SK-N-SH (cell line): Measurements from ENCODE around the gene PPIP5K2.

ENCODE experiments used
- CTCF ChIP-seq: fragments of 200-600 bp; sonication (generic); IDR thresholded peaks from 2 replicates; pipeline ENCODE4 v1.6.1; 2017; ENCODE audit warnings: antibody characterized with exemption, mild to moderate bottlenecking, moderate library complexity
- EP300 ChIP-seq, 2 experiments: IDR thresholded peaks; 2 replicates each; pipeline versions ENCODE4 v1.4.0 to v1.6.1; 2012; ENCODE audit warnings: borderline replicate concordance in 1 of 2, low read depth in 1 of 2, low read length in 1 of 2
- FOSL2 ChIP-seq: IDR thresholded peaks from 2 replicates; pipeline ENCODE4 v1.4.0; 2012; ENCODE audit warnings: low read depth, mild to moderate bottlenecking, moderate library complexity, borderline replicate concordance
- MAX ChIP-seq: IDR thresholded peaks from 2 replicates; pipeline ENCODE4 v1.4.0; 2012; ENCODE audit warnings: low read depth
- MEF2A ChIP-seq: IDR thresholded peaks from 2 replicates; pipeline ENCODE4 v1.4.0; 2012; ENCODE audit warnings: low read depth, borderline replicate concordance
- NFIC ChIP-seq: IDR thresholded peaks from 2 replicates; pipeline ENCODE4 v1.4.0; 2012; ENCODE audit warnings: borderline replicate concordance
- PBX3 ChIP-seq: IDR thresholded peaks from 2 replicates; pipeline ENCODE4; 2012
- POLR2AphosphoS5 ChIP-seq: IDR thresholded peaks from 2 replicates; pipeline ENCODE4 v1.6.1; 2012; ENCODE audit warnings: low read depth, low read length
- RAD21 ChIP-seq: IDR thresholded peaks from 2 replicates; pipeline ENCODE4 v1.6.1; 2012; ENCODE audit warnings: mild to moderate bottlenecking, low read length
- SIN3A ChIP-seq: IDR thresholded peaks from 2 replicates; pipeline ENCODE4 v1.6.1; 2012; ENCODE audit warnings: low read depth, mild to moderate bottlenecking, low read length, moderate library complexity, borderline replicate concordance
- SMC3 ChIP-seq: IDR thresholded peaks from 2 replicates; pipeline ENCODE4 v1.6.1; 2012; ENCODE audit warnings: low read depth, low read length, improper control_type of control experiment
- TCF12 ChIP-seq: IDR thresholded peaks from 2 replicates; pipeline ENCODE4 v1.4.0; 2012

- TF ChIP-seq CTCF = no peak
- TF ChIP-seq TCF12 = no peak
- TF ChIP-seq MEF2A = no peak
- TF ChIP-seq SMC3 = no peak
- no peak for TF ChIP-seq SIN3A
- TF ChIP-seq MAX = no peak
- no peak for TF ChIP-seq EP300 (IDR thresholded peaks at IDR 0.05; ENCODE audit: borderline replicate concordance in 1 of 2, low read depth in 1 of 2, low read length in 1 of 2)
- TF ChIP-seq RAD21 = no peak
- no peak for TF ChIP-seq FOSL2
- no peak for TF ChIP-seq NFIC
- TF ChIP-seq PBX3 = no peak
- no peak for TF ChIP-seq POLR2AphosphoS5
These were observed 8.1 kb downstream of the PPIP5K2 start for GRCh38 chr5:103128202-103128601.
